ENCODE data around the gene BCL3. TPM values are rescaled to one million over a fixed set of nuclear protein-coding genes. Genes with fewer than 3 reads are reported as not detected.

The BCL3 gene
- total RNA-seq, 1 donor, result 8.6 TPM

GRCh38 chr19:44799627-44800346 is 51.3 kb downstream of the BCL3 start:
- DNase-seq (ENCODE audit: low read depth), result no peak
- H3K4me3 ChIP-seq (ENCODE audit: low read depth, low read length), result no peak overlapping the region
- no peak for TF ChIP-seq CTCF (IDR thresholded peaks at IDR 0.05; ENCODE audit: insufficient read depth, low read depth, low read length)

GRCh38 chr19:44800461-44800860 is 52.0 kb downstream of the BCL3 start:
- DNase-seq (ENCODE audit: low read depth), result peak; percentile 79
- H3K4me3 ChIP-seq (ENCODE audit: low read depth, low read length), result no peak overlapping the region
- TF ChIP-seq CTCF (IDR thresholded peaks at IDR 0.05; ENCODE audit: insufficient read depth, low read depth, low read length), result peak; percentile 95

- H3K4me3 ChIP-seq (ENCODE audit: low read depth, low read length), result no peak overlapping the region
- TF ChIP-seq CTCF (IDR thresholded peaks at IDR 0.05; ENCODE audit: insufficient read depth, low read depth, low read length), result no peak
- no peak for DNase-seq (ENCODE audit: low read depth)
These were observed 55.2 kb downstream of the BCL3 start for GRCh38 chr19:44803442-44804428.

- no peak overlapping the region for H3K4me3 ChIP-seq (ENCODE audit: low read depth, low read length)
- TF ChIP-seq CTCF (IDR thresholded peaks at IDR 0.05; ENCODE audit: insufficient read depth, low read depth, low read length), result no peak
- no peak for DNase-seq (ENCODE audit: low read depth)
These were observed 57.8 kb downstream of the BCL3 start for GRCh38 chr19:44806291-44806690.

- no peak for DNase-seq (ENCODE audit: low read depth)
- no peak for TF ChIP-seq CTCF (IDR thresholded peaks at IDR 0.05; ENCODE audit: insufficient read depth, low read depth, low read length)
- no peak overlapping the region for H3K4me3 ChIP-seq (ENCODE audit: low read depth, low read length)
These were observed 58.7 kb downstream of the BCL3 start for GRCh38 chr19:44807162-44807561.

- DNase-seq (ENCODE audit: low read depth), result peak; percentile 50
- peak; percentile 61 for TF ChIP-seq CTCF (IDR thresholded peaks at IDR 0.05; ENCODE audit: insufficient read depth, low read depth, low read length)
These were observed 59.3 kb downstream of the BCL3 start for GRCh38 chr19:44807652-44808462.

More at GRCh38 chr19:44807652-44808462, 59.3 kb downstream of the BCL3 start:
- H3K4me3 ChIP-seq (ENCODE audit: low read depth, low read length), result no peak overlapping the region
